OCI-LY1 (cell line): ENCODE data around the gene HAGH.

Experiments used
- H2AFZ ChIP-seq: fragments of 200-600 bp; sonication (generic), shearing (Covaris generic); 2 replicates; pipeline ENCODE4 v1.6.0; 2014; ENCODE audit warnings: antibody characterized with exemption, mild to moderate bottlenecking, low read length
- H3F3A ChIP-seq: fragments of 200-600 bp; sonication (generic), shearing (Covaris generic); 2 replicates; pipeline ENCODE4 v1.6.0; 2014; ENCODE audit warnings: mild to moderate bottlenecking, antibody characterized with exemption, low read length, moderate library complexity; ENCODE audit not compliant: insufficient read depth
- H3K27ac ChIP-seq: fragments of 200-600 bp; sonication (generic); 2 replicates; pipeline ENCODE4 v1.5.1; 2014; ENCODE audit warnings: low read length, mixed run types, mild to moderate bottlenecking, low read depth; ENCODE audit not compliant: poor library complexity, severe bottlenecking
- H3K27me3 ChIP-seq: fragments of 200-600 bp; sonication (generic); 2 replicates; pipeline ENCODE4 v1.6.0; 2014; ENCODE audit warnings: antibody characterized with exemption, mild to moderate bottlenecking, low read length, moderate library complexity; ENCODE audit not compliant: insufficient read depth
- H3K36me3 ChIP-seq: fragments of 200-600 bp; sonication (generic); 2 replicates; pipeline ENCODE4 v1.6.1; 2014; ENCODE audit warnings: mild to moderate bottlenecking, antibody characterized with exemption, low read length, moderate library complexity, mixed read lengths; ENCODE audit not compliant: insufficient read depth
- H3K4me1 ChIP-seq: fragments of 200-600 bp; sonication (generic); 2 replicates; pipeline ENCODE4 v1.5.1; 2014; ENCODE audit warnings: mild to moderate bottlenecking, low read length, moderate library complexity; ENCODE audit not compliant: insufficient read depth, severe bottlenecking
- H3K4me2 ChIP-seq: fragments of 200-600 bp; sonication (generic), shearing (Covaris generic); 2 replicates; pipeline ENCODE4 v1.6.1; 2014; ENCODE audit warnings: low read length
- H3K4me3 ChIP-seq: fragments of 200-600 bp; sonication (generic); 2 replicates; pipeline ENCODE4 v1.5.1; 2014; ENCODE audit warnings: low read length, low read depth, mild to moderate bottlenecking, mixed read lengths; ENCODE audit not compliant: poor library complexity, severe bottlenecking
- H3K79me2 ChIP-seq: fragments of 200-600 bp; shearing (Covaris generic); 2 replicates; pipeline ENCODE4 v1.6.1; 2016; ENCODE audit warnings: mixed run types, low read length, mixed read lengths; ENCODE audit not compliant: insufficient read depth
- H3K9ac ChIP-seq: fragments of 200-600 bp; sonication (generic), shearing (Covaris generic); 2 replicates; pipeline ENCODE4 v1.6.1; 2014; ENCODE audit warnings: mild to moderate bottlenecking, low read length, mixed read lengths
- H3K9me2 ChIP-seq: fragments of 200-600 bp; sonication (generic), shearing (Covaris generic); 2 replicates; pipeline ENCODE4 v1.6.1; 2014; ENCODE audit warnings: low read depth, mild to moderate bottlenecking, low read length, mixed read lengths
- H3K9me3 ChIP-seq: fragments of 200-600 bp; shearing (Covaris generic); 2 replicates; pipeline ENCODE4 v1.6.1; 2014; ENCODE audit warnings: low read length, mixed read lengths
- H4K20me1 ChIP-seq: fragments of 200-600 bp; sonication (generic), shearing (Covaris generic); 2 replicates; pipeline ENCODE4 v1.6.0; 2016; ENCODE audit warnings: mild to moderate bottlenecking, low read length; ENCODE audit not compliant: insufficient read depth
- EZH2 ChIP-seq: fragments of 200-600 bp; sonication (generic), shearing (Covaris generic); IDR thresholded peaks from 2 replicates; pipeline ENCODE4 v1.8.0; 2017; ENCODE audit warnings: borderline replicate concordance, mixed run types, mild to moderate bottlenecking, antibody characterized with exemption, low read length, moderate library complexity, mixed read lengths
- TF ChIP-seq, protein P1 (sequence below): fragments of 200-600 bp; sonication (generic), shearing (Covaris generic); IDR thresholded peaks from 2 replicates; pipeline ENCODE4 v1.5.1; 2017; ENCODE audit warnings: mild to moderate bottlenecking, antibody characterized with exemption, low read length, moderate library complexity, mixed read lengths

Gene HAGH

DNA sequence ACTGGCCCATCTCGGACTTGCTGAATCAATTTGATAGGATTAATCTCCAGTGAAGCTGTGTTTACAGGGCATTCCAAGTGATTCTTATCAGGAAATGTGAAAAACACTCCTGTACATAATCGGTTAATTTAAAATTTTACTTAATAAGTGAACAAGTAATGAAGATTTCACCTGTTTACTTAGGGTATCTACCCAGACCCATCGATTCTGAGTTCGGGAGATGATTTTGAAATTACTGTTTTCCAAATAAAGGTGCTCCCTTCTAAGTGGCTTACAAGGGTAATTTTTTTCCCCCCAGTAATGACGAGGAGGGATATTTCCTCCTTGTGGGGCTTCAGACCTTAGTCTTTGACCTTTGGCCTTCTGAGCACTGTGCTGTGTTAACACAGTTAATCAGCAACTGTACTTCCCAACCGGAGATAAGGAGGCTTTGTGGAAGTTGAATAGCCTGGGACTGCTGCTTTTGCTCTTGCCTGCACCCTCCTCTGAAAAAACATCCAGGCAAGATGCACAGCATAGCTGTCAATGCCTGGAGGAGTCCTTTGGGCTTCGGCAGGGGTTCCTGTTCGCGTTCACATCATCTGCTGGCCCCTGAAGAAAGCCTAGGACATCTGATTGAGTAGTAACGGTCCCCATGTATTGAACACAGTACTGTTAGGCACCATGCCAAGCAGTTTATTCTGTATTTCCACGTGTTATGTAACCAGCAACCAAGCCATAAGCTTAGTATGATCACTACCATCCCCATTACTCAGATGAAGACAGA is 2.2 kb upstream of the HAGH start:
- H3F3A ChIP-seq = no peaks in the 10 kb centered on the region
- H3K36me3 ChIP-seq = no peaks in the 10 kb centered on the region; the same call in 1 of the 2 replicates
- no peak overlapping the region for H2AFZ ChIP-seq
- H3K27ac ChIP-seq = no peak overlapping the region
- H3K27me3 ChIP-seq = peaks cover 4% of the 10 kb centered on the region; the same call in 1 of the 2 replicates
- H3K9me3 ChIP-seq = no peaks in the 10 kb centered on the region
- peaks cover 8% of the 10 kb centered on the region for H3K4me1 ChIP-seq
- H3K9me2 ChIP-seq = no peaks in the 10 kb centered on the region
- H3K4me3 ChIP-seq = no peak overlapping the region
- H4K20me1 ChIP-seq = no peaks in the 10 kb centered on the region
- H3K79me2 ChIP-seq = no peaks in the 10 kb centered on the region
- no peak overlapping the region for H3K4me2 ChIP-seq
- TF ChIP-seq, protein P1, sequence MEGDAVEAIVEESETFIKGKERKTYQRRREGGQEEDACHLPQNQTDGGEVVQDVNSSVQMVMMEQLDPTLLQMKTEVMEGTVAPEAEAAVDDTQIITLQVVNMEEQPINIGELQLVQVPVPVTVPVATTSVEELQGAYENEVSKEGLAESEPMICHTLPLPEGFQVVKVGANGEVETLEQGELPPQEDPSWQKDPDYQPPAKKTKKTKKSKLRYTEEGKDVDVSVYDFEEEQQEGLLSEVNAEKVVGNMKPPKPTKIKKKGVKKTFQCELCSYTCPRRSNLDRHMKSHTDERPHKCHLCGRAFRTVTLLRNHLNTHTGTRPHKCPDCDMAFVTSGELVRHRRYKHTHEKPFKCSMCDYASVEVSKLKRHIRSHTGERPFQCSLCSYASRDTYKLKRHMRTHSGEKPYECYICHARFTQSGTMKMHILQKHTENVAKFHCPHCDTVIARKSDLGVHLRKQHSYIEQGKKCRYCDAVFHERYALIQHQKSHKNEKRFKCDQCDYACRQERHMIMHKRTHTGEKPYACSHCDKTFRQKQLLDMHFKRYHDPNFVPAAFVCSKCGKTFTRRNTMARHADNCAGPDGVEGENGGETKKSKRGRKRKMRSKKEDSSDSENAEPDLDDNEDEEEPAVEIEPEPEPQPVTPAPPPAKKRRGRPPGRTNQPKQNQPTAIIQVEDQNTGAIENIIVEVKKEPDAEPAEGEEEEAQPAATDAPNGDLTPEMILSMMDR = no peak
- TF ChIP-seq EZH2 = no peak
- no peak overlapping the region for H3K9ac ChIP-seq

- H3K4me2 ChIP-seq = peak overlapping the region; percentile 62
- H2AFZ ChIP-seq = no peak overlapping the region
- no peaks in the 10 kb centered on the region for H3K79me2 ChIP-seq
- TF ChIP-seq, protein P1 = no peak
- no peak for TF ChIP-seq EZH2
- H3F3A ChIP-seq = no peaks in the 10 kb centered on the region
- H3K27me3 ChIP-seq = 0 out of 2 replicates have a peak, but pooled peaks cover 4% of the 10 kb centered on the region
- peak overlapping the region; percentile 64 for H3K4me3 ChIP-seq
- H3K27ac ChIP-seq = no peak overlapping the region
- H4K20me1 ChIP-seq = no peaks in the 10 kb centered on the region
- H3K4me1 ChIP-seq = peaks cover 8% of the 10 kb centered on the region
- H3K9ac ChIP-seq = no peak overlapping the region; the same call in 1 of the 2 replicates
- no peaks in the 10 kb centered on the region for H3K9me2 ChIP-seq
- H3K9me3 ChIP-seq = no peaks in the 10 kb centered on the region
- no peaks in the 10 kb centered on the region; the same call in 1 of the 2 replicates for H3K36me3 ChIP-seq
Measured at GRCh38 chr16:1825864-1826690, 548 bp downstream of the HAGH start.

DNA sequence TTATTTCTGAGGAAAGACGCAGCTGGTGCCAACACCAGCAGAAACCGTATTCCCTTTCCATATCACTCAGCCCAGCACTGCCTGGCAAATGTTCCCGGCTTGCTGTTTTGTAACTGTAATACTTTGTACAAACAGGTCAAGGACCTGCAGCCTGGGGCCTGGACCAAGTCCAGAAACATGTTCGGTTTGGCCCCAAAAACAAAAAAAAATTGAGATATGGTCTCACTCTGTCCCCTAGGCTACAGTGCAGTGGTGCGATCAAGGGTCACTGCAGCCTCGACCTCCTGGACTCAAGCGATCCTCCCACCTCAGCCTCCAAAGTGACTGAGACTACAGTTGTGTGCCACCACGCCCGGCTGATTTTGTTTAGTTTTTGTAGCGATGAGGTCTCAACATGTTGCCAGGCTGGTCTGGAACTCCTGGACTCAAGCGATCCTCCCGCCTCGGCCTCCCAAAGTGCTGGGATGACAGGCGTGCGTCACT is 1.2 kb downstream of the HAGH start:
- no peaks in the 10 kb centered on the region for H3F3A ChIP-seq
- peaks cover 8% of the 10 kb centered on the region for H3K4me1 ChIP-seq
- no peaks in the 10 kb centered on the region for H3K36me3 ChIP-seq
- no peak overlapping the region for H3K27ac ChIP-seq
- TF ChIP-seq, protein P1 = no peak
- TF ChIP-seq EZH2 = no peak
- no peak overlapping the region for H2AFZ ChIP-seq
- H3K9me2 ChIP-seq = no peaks in the 10 kb centered on the region
- H3K9me3 ChIP-seq = no peaks in the 10 kb centered on the region
- H3K9ac ChIP-seq = no peak overlapping the region
- H3K4me3 ChIP-seq = peak overlapping the region; percentile 64
- H3K4me2 ChIP-seq = peak overlapping the region; percentile 62
- H4K20me1 ChIP-seq = no peaks in the 10 kb centered on the region
- H3K27me3 ChIP-seq = 0 out of 2 replicates have a peak, but pooled peaks cover 4% of the 10 kb centered on the region
- H3K79me2 ChIP-seq = no peaks in the 10 kb centered on the region
